HepG2 (cell line): ENCODE data around the gene KCTD14. TPM values are rescaled to one million over a fixed set of nuclear protein-coding genes. Genes with fewer than 3 reads are reported as not detected.

Experiments
- ATAC-seq: fragments of 200-7000 bp; cut with Tn5 transposase; 3 replicates; pipeline ENCODE4 v1.9.1; 2020; ENCODE audit warnings: mild to moderate bottlenecking, moderate library complexity
- BruUV-seq: library from RNA; stranded (reverse); fragments of 400-500 nt; replicated peaks from 2 replicates; lab custom pipeline; 2021; lab: Mats Ljungman, UMichigan
- CTCF ChIA-PET: fragments of 300-600 bp; formaldehyde crosslinking; extraction: SDS; loops from one replicate; lab custom pipeline; 2021; ENCODE audit warnings: low total read pairs, inconsistent platforms, low intra/inter-chr PET ratio; lab: Yijun Ruan, JAX
- POLR2A ChIA-PET: fragments of 350-600 bp; sonication (Branson Sonifier 250); formaldehyde crosslinking; loops from one replicate; lab custom pipeline; 2020; ENCODE audit warnings: antibody characterized with exemption, inconsistent platforms; lab: Yijun Ruan, JAX
- DNase-seq: peaks from one replicate; pipeline ENCODE4 v3.0.0-alpha.2; 2015; ENCODE audit warnings: low spot score
- FAIRE-seq: peaks from 3 replicates; lab custom pipeline; 2011; peaks lifted over from hg19 to GRCh38; lab: Jason Lieb, UNC
- H2AFZ ChIP-seq: one replicate; pipeline ENCODE4 v1.6.1; 2011; ENCODE audit warnings: low read length, inconsistent platforms
- H3K27ac ChIP-seq: fragments of 300-600 bp; 3 replicates; pipeline ENCODE4 v1.8.0; 2011; ENCODE audit warnings: mixed run types, mild to moderate bottlenecking, mixed read lengths, low read length, inconsistent platforms; ENCODE audit not compliant: insufficient read depth; ENCODE audit errors: extremely low read length
- H3K27me3 ChIP-seq, 2 experiments: fragments of 200-600 bp in 1 of 2; 2 replicates in 1 of 2; 3 replicates in 1 of 2; pipeline versions ENCODE4 v1.6.0 to v1.8.0; 2011; ENCODE audit warnings: low read length in 2 of 2, mild to moderate bottlenecking in 2 of 2, moderate library complexity in 2 of 2, inconsistent platforms in 1 of 2; ENCODE audit not compliant: insufficient read depth in 2 of 2, control insufficient read depth in 1 of 2
- H3K36me3 ChIP-seq, 2 experiments: fragments of 200-600 bp in 1 of 2; replicated peaks in 1 of 2; 2 replicates in 1 of 2; 3 replicates in 1 of 2; pipeline versions ENCODE4 v1.5.1 to v1.8.0; 2011; ENCODE audit warnings: low read length in 2 of 2, inconsistent platforms in 1 of 2; ENCODE audit not compliant: insufficient read depth in 2 of 2, control insufficient read depth in 1 of 2
- H3K4me1 ChIP-seq: 2 replicates; pipeline ENCODE4 v1.5.1; 2012; ENCODE audit warnings: low read length, inconsistent platforms; ENCODE audit not compliant: insufficient read depth
- H3K4me2 ChIP-seq: 2 replicates; pipeline ENCODE4 v1.6.0; 2011; ENCODE audit warnings: low read depth, low read length, inconsistent platforms
- H3K4me3 ChIP-seq, 3 experiments: fragments of 200-600 bp in 1 of 3; sonication (generic), shearing (Covaris generic) in 1 of 3; replicated peaks in 1 of 3; 2 replicates each; pipeline ENCODE4 v1.5.1; 2011 to 2016; ENCODE audit warnings: low read length in 3 of 3, inconsistent platforms in 2 of 3, low read depth in 2 of 3, mild to moderate bottlenecking in 2 of 3, control low read depth in 1 of 3, mixed read lengths in 1 of 3; ENCODE audit not compliant: insufficient read depth in 1 of 3
- H3K79me2 ChIP-seq: one replicate; pipeline ENCODE4 v1.6.1; 2011; ENCODE audit warnings: low read length, inconsistent platforms; ENCODE audit not compliant: insufficient read depth
- H3K9ac ChIP-seq: 2 replicates; pipeline ENCODE4 v1.6.0; 2011; ENCODE audit warnings: mild to moderate bottlenecking, low read depth, low read length, inconsistent platforms; ENCODE audit not compliant: insufficient read depth
- H3K9me3 ChIP-seq: 2 replicates; pipeline ENCODE4 v1.5.1; 2012; ENCODE audit warnings: mild to moderate bottlenecking, low read length
- H4K20me1 ChIP-seq: 2 replicates; pipeline ENCODE4 v1.6.0; 2011; ENCODE audit warnings: inconsistent platforms, mild to moderate bottlenecking, low read length, moderate library complexity; ENCODE audit not compliant: insufficient read depth
- ZBTB38 ChIP-seq: sonication (generic); formaldehyde crosslinking; IDR thresholded peaks from 2 replicates; pipeline ENCODE4 v1.5.1; 2020; ENCODE audit warnings: mild to moderate bottlenecking, missing genetic modification reagents
- ZNF362 ChIP-seq: sonication (generic); formaldehyde crosslinking; IDR thresholded peaks from 2 replicates; pipeline ENCODE4 v1.4.0; 2020; ENCODE audit warnings: missing genetic modification reagents, mild to moderate bottlenecking, borderline replicate concordance
- ZSCAN31 ChIP-seq: sonication (generic); formaldehyde crosslinking; IDR thresholded peaks from 2 replicates; pipeline ENCODE4 v1.5.0; 2020; ENCODE audit warnings: low read depth, mild to moderate bottlenecking, missing genetic modification reagents
- WGBS: methylation state at CpG from one replicate; pipeline ENCODE4 v1.1.6; 2017; ENCODE audit warnings: low lambda C conversion rate; 5-methylcytosine and 5-hydroxymethylcytosine counted together
- in situ Hi-C: cut with HindIII; loops from 2 replicates; pipeline ENCODE4 v1.10.0; 2017; ENCODE audit warnings: low pct_unique_long_range_greater_than_20kb; ENCODE audit not compliant: extremely low pct_ligation_motif_present
- intact Hi-C: fragments of 100-400 bp; cut with micrococcal nuclease; formaldehyde crosslinking; loops from one replicate; pipeline ENCODE4 v1.10.0; 2022; ENCODE audit not compliant: unreplicated experiment
- polyA plus RNA-seq, 8 experiments: library from polyadenylated mRNA; depleted of rRNA in 3 of 8; stranded (reverse) in 7 of 8; unstranded in 1 of 8; fragments of >200 nt; fragmentation: Illumina TruSeq in 4 of 8; extraction: Trizol in 4 of 8; gene quantifications; 2 replicates each; pipeline versions ENCODE4 v1.2.1 to v1.2.3, GENCODE V29; 2011 to 2016; ENCODE audit warnings: low read depth in 4 of 8, missing spikeins in 1 of 8, mixed read lengths in 1 of 8; ENCODE audit not compliant: insufficient read depth in 1 of 8
- total RNA-seq, 5 experiments: library from RNA; depleted of rRNA; stranded (reverse); fragments of >200 nt; fragmentation: Illumina TruSeq; extraction: Trizol; gene quantifications; 2 replicates each; pipeline ENCODE4 v1.2.3, GENCODE V29; 2016; ENCODE audit warnings: low read depth in 1 of 5
- TF ChIP-seq, protein P1 (sequence below): sonication (generic); formaldehyde crosslinking; IDR thresholded peaks from 2 replicates; pipeline ENCODE4 v1.5.1; 2020; ENCODE audit warnings: mild to moderate bottlenecking, missing genetic modification reagents, moderate library complexity
- TF ChIP-seq, protein P2 (sequence below): sonication (generic); formaldehyde crosslinking; IDR thresholded peaks from 2 replicates; pipeline ENCODE4 v1.9.0; 2021; ENCODE audit warnings: missing genetic modification reagents, mild to moderate bottlenecking, borderline replicate concordance

KCTD14 gene
- total and polyA plus RNA-seq, 2 of the 13 experiments (the other 11 are each of a cell fraction or from before 2014, with no cell fraction given), result 10.3 to 15.6 TPM

GRCh38 chr11:78063440-78064181 lies 40.5 kb upstream of the KCTD14 start, which contains the start of gene THRSP:
Gene THRSP (plus strand): TSS chr11:78063861. CDS start chr11:78063882, 21 bp downstream.
- no peak for DNase-seq
- FAIRE-seq, result no peak
- in situ Hi-C loops, result no loop called here
- BruUV-seq, result no TSS peak
- peaks cover 37% of the 10 kb centered on the region for H3K4me1 ChIP-seq
- TF ChIP-seq ZNF362 (CRISPR knock-in tag) (no peak), ZSCAN31 (no peak), ZBTB38 (CRISPR knock-in tag) (0 out of 2 replicates have a peak, but pooled peaks have one; percentile 36)
- TF ChIP-seq, protein P1, sequence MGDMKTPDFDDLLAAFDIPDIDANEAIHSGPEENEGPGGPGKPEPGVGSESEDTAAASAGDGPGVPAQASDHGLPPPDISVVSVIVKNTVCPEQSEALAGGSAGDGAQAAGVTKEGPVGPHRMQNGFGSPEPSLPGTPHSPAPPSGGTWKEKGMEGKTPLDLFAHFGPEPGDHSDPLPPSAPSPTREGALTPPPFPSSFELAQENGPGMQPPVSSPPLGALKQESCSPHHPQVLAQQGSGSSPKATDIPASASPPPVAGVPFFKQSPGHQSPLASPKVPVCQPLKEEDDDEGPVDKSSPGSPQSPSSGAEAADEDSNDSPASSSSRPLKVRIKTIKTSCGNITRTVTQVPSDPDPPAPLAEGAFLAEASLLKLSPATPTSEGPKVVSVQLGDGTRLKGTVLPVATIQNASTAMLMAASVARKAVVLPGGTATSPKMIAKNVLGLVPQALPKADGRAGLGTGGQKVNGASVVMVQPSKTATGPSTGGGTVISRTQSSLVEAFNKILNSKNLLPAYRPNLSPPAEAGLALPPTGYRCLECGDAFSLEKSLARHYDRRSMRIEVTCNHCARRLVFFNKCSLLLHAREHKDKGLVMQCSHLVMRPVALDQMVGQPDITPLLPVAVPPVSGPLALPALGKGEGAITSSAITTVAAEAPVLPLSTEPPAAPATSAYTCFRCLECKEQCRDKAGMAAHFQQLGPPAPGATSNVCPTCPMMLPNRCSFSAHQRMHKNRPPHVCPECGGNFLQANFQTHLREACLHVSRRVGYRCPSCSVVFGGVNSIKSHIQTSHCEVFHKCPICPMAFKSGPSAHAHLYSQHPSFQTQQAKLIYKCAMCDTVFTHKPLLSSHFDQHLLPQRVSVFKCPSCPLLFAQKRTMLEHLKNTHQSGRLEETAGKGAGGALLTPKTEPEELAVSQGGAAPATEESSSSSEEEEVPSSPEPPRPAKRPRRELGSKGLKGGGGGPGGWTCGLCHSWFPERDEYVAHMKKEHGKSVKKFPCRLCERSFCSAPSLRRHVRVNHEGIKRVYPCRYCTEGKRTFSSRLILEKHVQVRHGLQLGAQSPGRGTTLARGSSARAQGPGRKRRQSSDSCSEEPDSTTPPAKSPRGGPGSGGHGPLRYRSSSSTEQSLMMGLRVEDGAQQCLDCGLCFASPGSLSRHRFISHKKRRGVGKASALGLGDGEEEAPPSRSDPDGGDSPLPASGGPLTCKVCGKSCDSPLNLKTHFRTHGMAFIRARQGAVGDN, result peak; percentile 37; the same call in 1 of the 2 replicates
- TF ChIP-seq, protein P2, sequence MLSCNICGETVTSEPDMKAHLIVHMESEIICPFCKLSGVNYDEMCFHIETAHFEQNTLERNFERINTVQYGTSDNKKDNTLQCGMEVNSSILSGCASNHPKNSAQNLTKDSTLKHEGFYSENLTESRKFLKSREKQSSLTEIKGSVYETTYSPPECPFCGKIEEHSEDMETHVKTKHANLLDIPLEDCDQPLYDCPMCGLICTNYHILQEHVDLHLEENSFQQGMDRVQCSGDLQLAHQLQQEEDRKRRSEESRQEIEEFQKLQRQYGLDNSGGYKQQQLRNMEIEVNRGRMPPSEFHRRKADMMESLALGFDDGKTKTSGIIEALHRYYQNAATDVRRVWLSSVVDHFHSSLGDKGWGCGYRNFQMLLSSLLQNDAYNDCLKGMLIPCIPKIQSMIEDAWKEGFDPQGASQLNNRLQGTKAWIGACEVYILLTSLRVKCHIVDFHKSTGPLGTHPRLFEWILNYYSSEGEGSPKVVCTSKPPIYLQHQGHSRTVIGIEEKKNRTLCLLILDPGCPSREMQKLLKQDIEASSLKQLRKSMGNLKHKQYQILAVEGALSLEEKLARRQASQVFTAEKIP, result no peak
- TF ChIP-seq, all 625 proteins: peak for 2
- H3K79me2 ChIP-seq, result no peaks in the 10 kb centered on the region
- no peak within 1 kb of the TSS for H3K9ac ChIP-seq
- 96% methylated on average over 11 of the region's 14 CpGs for WGBS
- ChIA-PET CTCF (no interaction called here), POLR2A (interaction anchor here (0.8 to 0.9 kb wide), 2 partner anchors 10 to 126 kb away, joined by 3 read pairs; no protein-coding TSS in a partner anchor)
- H3K4me2 ChIP-seq, result no peak within 1 kb of the TSS
- no peaks in the 10 kb centered on the region for H3K9me3 ChIP-seq
- no peaks in the 10 kb centered on the region for H3K27me3 ChIP-seq
- no peak within 1 kb of the TSS for H2AFZ ChIP-seq
- H3K27ac ChIP-seq, result no peak within 1 kb of the TSS
- H4K20me1 ChIP-seq, result no peaks in the 10 kb centered on the region
- H3K36me3 ChIP-seq, result peaks cover 0 to 10% of the 10 kb centered on the region in 2 experiments; a peak in 2 of 5 replicates
- no peak for ATAC-seq
- H3K4me3 ChIP-seq, result no peak within 1 kb of the TSS
- intact Hi-C loops, result no loop called here
